C1 segment of cervical spinal cord (tissue), 14 donors: ENCODE data around the gene ZNF532.

Experiments used
- DNase-seq, 14 donors: peaks; one replicate each; lab custom pipeline; 2025; lab: John Stamatoyannopoulos, UW

Gene ZNF532

DNA sequence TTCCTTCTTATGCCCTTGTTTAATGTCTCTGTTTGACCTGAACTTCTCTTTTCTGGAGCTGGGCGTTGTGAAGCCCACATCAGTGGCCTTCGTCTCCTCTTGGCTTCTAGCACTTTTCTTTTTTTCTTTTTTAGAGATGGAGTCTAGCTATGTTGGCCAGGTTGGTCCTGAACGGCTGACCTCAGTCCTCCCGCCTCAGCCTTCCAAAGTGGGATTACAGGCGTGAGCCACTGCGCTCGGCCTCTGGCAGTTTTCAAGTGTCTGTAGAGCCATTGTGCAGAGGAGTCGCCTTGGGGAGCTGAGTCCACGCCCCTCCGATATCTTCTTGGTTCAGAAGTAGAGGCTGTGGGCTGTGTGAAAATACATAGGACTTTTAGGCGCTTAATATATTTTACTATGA is 36.5 kb downstream of the ZNF532 start:
- DNase-seq: no peak

DNA sequence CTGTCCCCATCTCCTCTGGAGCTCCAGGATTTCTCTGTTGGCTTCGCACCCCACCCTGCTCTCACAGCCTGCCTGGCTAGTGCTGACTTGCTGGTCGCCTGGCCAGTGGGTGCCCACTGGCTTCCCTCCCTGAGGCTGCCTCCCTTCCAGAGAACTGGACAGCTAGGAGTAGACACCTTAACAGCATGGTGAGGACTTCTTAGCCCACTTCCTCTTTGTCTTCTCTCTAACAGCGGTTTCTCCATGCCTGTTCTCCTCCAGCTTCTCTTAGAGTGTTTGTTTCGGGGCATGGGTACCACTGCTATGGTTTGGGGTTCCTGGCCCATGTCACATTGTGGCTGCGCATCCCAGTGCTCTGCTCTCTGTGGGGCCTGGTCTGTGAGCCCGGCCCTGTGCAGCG is 37.1 kb downstream of the ZNF532 start:
- DNase-seq: no peak

DNA sequence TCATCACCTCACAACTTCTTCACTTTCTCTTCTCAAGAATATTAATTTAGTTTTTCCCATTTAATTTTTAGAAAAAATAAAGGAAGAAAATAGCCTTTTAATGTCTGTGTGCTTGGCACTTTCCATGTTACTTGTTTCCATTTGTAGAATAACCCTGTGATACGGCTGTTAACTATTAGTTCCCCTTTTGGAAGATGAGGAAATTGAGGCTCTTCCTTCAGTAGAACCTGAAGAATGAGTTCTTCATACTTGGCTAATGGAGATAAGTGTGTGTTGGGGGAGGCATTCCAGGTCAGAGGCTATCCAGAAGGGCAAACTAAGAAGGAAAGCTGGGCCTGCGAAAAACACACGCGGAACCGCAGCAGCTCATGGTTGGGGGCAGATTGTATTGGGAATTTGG is 38.3 kb downstream of the ZNF532 start:
- DNase-seq: no peak

DNA sequence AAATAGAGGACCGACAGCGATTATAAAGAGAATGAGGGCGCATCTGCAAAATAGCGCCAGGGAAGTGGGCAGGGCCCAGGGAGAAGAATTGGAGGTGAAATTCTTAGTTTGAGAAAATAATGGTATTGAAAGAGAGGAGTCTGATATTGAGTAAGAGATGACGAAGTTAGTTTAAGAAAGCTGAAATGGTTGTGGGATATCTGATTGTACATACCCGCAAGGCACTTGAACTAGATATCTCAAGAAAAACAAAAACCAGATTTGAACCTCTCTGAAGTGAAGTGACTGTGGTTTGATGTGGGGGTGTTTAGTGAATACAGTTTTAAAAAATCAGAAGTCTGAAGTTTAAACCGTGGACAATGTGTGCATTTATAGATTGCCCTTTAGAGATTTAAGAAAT is 38.9 kb downstream of the ZNF532 start:
- no peak for DNase-seq

DNA sequence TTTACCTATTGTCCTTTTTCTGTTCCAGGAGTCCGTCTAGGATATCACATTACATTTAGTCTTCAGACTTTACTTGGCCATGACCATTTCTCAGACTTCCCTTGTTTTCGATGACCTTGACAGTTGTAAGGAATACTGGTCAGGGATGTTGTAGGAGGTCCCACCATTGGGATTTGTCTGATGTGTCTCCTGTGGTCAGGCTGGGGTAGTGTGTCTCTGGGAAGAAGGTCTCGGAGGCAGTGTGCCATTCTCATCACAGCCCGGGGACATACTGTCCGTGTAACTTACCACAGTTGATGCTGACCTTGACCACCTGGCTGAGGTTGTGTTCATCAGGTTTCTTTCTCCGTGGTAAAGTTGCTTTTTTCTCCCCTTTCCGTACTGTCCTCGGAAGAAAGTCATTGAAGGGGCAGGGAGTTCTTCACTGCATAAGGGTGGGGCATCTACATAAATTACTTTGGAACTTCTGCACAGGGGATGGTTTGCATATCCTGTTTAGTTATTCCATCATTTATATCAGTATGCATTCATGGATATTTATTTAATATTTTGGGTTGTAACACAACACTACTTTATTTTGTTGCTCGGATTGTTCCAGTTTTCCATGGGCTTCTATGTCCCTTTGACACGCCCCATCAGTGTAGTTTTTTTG is 41.2 kb downstream of the ZNF532 start:
- no peak for DNase-seq

DNA sequence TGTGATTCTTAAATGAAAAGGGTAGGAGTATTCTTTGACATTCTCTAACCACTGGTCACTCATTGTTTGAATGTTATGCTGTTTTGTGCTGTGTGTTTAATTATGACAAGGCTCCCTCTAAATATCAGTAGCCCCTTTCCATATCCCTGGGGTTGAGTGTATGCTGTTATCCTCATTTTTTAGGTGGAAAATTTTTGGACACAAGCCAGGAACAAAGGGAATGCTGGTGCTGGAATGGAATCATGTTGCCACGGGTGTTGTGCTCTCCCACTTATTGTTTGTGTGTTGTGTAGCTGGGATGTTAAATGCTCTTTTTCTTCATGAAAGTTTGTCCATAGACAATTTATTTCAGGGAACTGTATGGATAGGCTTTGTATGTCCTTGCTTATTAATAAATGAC is 43.3 kb downstream of the ZNF532 start:
- peak in 1 of 14 donors; percentile 52 for DNase-seq

DNA sequence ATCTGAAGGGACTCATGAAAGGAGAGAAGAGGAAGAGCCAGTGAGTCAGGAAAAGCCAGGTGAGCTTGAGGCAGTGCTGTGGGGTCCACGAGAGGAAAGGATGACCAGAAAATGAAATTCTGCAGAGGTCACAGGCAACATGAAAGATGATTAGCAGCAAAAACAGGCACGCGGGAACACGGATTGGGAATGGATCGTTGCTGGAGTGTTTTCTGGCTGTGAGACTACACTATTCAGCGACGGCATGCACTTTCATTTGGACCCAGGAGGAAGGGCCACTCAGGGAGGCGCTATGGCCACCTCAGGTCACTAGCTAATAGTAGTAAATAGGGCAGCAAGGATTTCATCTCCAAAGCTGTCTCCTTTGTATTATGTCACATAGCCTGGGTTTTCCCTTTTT is 44.8 kb downstream of the ZNF532 start:
- DNase-seq: no peak

DNA sequence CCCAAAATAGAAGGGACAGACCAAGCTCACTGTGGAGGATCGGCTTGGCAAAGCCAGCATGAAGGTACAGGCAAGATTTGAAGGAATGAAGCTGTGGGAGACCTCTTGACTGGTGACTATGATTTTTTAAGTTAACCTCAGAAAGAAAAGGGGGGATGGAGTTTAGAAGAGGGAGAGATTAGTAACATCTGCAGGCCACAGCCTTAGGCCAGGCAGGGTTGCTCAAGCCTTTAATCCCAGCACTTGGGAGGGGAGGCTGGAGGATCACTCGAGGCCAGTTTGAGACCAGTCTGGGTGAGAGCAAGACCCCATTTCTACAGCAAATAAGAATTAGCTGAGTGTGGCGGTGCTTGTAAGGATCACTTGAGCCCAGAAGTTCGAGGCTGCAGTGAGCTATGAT is 46.6 kb downstream of the ZNF532 start:
- peak in 1 of 14 donors; percentile 43 for DNase-seq

DNA sequence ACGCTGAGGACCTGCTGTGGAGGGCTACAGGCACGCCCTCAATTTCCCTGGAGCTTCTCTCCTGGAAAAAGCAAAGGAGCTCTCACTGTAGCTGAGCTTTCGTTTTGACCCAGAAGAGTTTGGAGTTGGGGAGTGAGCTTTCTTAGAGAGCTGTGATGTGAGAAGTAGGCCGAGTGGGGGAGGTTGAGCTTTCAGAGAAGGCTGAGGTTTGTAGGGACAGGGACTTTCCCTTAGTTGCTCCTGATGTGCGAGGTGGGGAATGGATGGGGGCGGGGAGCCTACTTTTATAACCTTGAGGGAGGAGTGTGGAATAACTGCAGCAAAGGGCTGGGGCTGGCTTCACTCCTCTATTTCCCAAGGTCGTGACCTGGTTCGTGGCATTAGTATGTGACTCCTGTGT is 47.1 kb downstream of the ZNF532 start:
- no peak for DNase-seq

DNA sequence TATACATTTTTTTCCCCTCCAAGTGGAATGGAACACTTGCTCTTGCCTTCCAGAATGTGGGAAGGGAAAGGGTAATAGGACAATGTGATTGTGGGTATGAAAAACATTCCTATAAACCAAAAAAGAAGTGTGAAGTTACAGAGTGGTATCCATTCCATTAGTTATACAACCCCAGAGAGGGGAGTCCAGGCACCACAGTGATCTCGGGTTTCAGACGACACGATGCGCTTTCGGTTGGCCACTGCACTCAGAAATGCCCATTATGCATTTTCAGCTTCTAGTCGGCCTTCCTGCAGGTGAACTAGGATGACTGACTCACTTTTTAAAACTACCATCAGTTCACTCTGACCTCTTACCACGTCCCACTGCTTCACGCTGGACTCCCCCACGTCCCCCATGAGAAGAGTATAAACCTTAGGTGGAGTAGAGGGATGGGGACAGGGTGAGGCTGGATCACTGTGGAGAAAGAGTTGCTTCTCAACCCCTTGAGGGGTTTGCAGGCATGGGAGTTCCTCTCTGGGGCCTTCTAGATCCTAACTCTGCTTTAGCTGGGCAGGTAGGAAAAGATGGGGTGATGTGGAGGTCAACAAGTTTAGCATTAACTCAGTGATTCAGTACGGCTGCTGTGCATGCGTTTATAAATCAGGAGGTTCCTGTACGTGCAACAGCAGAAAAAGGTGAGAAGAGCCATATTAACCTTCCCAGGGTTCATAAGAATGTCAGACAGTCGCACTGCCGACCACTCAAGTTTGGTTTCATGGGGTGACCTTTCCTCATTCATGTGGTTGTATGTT is 50.5 kb downstream of the ZNF532 start:
- peak in 1 of 14 donors; percentile 6 for DNase-seq

DNA sequence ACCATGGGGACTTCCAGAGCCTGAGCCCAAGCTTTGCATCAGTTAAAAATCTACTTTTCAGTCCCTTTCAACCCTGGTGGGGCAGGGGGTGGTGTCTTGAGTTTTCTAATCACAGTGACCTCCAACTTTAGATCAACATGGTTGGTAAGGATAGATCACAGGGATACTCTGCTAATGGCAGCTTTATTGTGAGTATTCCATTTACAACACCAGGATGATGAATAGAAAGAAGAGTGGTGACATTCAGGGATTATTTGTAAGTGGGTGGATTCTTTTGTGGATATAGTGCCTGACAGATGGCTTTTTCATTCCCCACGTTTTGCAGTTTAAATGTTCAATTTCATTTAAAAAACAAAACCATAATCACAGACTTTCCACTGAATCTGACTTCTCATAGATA is 51.3 kb downstream of the ZNF532 start:
- no peak for DNase-seq

DNA sequence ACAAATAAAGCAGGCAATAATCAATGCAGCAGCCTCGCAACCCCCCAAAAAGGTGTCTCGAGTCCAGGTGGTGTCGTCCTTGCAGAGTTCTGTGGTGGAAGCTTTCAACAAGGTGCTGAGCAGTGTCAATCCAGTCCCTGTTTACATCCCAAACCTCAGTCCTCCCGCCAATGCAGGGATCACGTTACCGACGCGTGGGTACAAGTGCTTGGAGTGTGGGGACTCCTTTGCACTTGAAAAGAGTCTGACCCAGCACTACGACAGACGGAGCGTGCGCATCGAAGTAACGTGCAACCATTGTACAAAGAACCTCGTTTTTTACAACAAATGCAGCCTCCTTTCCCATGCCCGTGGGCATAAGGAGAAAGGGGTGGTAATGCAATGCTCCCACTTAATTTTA is 55.3 kb downstream of the ZNF532 start:
- peak in 1 of 14 donors; percentile 51 for DNase-seq

DNA sequence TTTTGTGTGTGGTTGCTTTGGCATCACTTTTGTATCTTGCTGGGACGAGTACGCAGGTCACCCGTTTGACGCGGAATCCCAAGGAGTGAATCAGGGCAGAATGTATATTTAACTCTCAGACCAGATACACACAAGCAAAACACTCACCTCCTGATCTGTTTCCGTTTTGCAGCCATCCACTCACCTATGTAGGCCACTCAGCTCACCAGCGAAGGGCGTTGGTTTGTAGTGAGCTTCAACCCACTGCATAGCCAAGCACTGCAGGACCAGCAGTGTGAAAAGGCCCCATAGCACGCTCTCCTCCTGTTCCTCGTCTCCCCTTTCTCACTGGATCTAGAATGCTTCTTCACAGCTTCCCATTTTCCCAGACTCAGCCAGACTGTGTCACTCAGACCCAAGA is 58.3 kb downstream of the ZNF532 start:
- peak in 1 of 14 donors; percentile 65 for DNase-seq

DNA sequence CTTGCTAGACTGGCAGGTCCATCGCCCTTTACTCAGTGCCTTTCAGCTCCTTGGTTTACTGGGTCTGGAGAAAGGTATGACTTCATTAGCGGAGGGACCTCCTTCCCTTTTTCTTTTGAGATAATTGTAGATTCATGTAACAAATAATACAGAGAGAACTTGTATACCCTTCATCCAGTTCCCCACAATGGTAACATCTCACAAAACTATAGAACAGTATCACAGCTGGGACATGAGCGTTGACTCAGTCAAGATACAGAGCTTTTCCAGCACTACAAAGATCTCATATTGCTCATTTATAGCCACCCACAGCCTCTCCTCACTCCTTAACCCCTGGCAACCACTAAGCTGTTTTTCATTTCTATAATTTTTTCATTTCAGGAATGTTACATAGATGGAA is 59.8 kb downstream of the ZNF532 start:
- no peak for DNase-seq

DNA sequence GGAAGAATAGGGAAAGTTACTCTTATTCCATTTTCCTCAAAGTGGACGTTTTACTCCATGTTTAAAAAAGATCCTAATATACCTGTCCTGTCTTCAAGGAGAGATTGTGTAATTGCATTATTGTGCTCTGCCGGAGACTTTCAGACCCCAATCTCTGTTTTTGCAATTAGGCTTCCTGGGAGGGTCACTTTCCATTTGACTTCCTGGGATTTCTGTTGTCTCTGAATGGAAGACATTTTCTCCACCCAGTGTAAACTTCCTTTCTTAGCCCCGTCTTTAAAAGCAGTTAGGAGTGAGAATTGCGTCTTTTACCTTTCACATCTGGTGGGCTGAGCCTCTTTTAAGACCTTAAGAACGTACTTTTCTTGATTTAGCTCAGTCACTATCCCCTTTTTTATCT is 63.0 kb downstream of the ZNF532 start:
- no peak for DNase-seq

DNA sequence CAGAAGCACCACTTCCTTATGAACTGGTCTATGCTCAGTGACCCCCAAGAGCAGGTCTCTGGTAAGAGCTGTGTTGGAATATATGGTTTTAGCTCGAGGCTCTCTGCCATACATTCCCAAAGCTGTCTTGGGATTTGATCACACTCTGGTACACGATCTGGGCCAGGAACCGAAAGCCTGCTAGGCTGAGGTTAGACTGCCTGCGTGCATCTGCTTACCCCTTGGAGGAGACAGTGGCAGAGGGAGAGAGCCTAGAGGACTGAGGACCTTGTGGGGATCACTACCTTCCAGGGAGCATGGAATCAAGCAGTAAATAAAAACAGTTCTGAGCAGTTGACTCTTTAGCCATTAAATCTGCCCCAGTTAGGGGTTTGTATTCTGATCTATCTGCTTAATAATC is 63.7 kb downstream of the ZNF532 start:
- DNase-seq: peak in 1 of 14 donors; percentile 41

DNA sequence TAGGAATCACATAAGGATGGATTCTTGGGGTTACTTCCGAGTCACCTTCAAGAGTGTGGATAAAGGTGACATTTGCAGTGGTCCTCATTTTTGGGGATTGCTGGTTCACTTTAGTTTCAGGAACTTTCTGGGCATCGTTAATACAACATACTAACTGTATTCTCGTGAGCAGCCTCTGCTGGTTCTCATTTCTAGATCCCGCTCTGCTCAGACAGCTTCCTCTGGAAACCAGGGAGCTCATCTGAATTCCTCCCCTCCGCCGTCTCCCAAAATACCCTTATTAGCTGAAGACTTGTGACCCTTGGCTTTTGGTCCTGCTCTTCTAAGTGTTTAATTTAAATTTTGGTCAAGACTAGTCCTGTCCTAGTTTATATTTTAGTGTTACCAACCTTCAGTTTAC is 64.5 kb downstream of the ZNF532 start:
- DNase-seq: peak in 1 of 14 donors; percentile 59

DNA sequence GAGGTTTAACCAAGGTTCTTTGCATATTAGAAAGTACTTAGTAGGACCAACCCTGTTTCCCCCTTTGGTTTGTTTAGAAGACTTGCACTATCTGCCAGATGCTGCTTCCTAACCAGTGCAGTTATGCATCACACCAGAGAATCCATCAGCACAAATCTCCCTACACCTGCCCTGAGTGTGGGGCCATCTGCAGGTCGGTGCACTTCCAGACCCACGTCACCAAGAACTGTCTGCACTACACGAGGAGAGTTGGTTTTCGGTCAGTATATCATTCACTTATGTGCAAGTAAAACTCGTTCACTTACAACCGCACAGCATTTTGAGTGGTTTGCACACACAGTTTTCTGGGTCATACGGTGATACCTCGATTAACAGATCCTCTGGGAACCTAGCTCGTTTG is 69.7 kb downstream of the ZNF532 start:
- peak in 1 of 14 donors; percentile 18 for DNase-seq

DNA sequence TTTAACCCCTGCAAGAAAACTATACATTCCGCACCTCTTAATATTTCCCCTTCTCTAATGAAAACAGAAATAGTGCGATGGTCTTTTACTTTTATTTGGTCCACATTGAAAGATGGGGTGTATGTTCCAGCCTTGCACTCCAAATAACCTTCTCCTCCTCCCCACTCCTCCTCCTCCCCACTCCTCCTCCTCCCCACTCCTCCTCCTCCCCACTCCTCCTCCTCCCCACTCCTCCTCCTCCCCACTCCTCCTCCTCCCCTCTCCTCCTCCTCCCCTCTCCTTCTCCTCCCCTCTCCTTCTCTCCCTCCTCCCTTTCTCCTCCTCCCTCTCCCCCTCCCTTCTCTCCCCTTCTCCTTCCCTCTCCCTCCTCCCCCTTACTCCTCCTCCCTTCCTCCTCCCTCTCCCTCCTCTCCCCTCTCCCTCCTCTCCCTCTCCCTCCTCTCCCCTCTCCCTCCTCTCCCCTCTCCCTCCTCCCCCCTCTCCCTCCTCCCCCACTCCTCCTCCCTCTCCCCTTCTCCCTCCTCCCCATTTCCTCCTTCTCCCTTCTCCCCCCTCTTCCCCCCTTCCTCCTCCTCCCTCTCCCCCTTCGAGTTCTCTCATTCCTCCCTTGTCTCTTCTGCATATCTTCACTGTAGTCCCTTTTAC is 70.4 kb downstream of the ZNF532 start:
- no peak for DNase-seq

DNA sequence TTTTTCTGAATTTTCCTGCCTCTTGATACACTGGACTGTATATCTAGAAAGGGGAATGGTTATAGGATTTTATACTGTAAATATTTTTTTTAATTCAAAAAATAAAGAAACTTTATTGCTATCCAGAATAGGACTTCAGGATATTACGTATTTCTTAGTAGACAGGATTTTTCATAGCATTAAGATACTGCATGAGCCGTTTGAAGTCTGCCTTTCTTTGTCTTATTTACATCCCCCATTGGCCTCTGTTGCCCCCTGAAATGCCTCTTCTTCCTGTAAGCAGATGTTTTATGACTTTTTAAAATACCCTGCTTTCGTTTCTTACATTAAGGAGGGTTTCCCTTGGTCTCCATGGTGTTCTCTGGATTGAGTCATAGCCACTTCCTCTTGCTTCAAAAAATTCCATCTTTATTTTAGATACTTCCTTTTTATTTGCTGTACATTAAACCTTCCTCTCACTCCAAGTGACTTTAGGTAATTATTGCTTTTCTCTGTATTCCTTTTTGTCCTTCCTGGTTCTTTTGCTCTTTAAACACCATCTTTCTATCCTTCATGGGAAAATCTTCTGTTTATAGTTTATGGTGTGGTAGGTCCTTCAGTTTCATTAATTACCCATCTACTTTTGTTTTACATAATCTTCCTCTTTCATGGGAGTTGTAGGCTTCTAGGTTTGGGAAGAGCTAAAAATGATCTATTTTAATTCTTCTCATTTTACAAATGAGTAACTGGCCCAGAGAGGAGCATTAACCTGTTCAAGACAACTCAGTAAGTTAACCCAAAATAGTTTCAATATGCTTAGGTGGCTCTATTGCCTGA is 72.6 kb downstream of the ZNF532 start:
- no peak for DNase-seq

DNA sequence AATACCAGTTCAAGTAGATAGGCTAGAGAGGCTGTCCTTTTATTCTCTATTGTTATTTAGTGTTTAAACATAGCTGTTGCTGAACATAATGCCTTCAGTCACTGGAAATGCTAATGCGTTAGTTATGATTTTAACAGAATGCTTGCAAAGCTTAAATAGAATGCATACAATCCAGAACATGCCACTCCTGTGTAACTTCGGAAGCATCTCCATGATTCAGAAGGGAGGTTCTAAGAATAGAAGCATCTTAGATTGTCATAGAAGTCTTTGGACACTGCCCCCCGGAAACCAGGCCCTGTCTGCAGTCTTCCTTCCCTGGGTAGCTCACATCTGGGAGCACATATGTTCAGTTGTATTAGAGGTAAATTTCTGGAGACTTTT is 73.2 kb downstream of the ZNF532 start:
- no peak for DNase-seq
